DND-41 (cell line): ENCODE results near the gene CD276.

Source experiments
- ATAC-seq: fragments of 200-7000 bp; cut with Tn5 transposase; 3 replicates; pipeline ENCODE4 v1.9.1; 2021; ENCODE audit warnings: low read depth; ENCODE audit not compliant: insufficient read depth
- DNase-seq: peaks from one replicate; pipeline ENCODE4 v3.0.0-alpha.2; 2020
- H2AFZ ChIP-seq: 2 replicates; pipeline ENCODE4 v1.6.0; 2012; ENCODE audit warnings: low read depth, low read length
- H3K27ac ChIP-seq: 2 replicates; pipeline ENCODE4 v1.5.1; 2012; ENCODE audit warnings: low read length, inconsistent platforms
- H3K27me3 ChIP-seq: fragments of 200-600 bp; sonication (generic); 2 replicates; pipeline ENCODE4 v1.6.0; 2012; ENCODE audit warnings: low read length, mild to moderate bottlenecking, inconsistent platforms; ENCODE audit not compliant: insufficient read depth, poor library complexity
- H3K36me3 ChIP-seq: 2 replicates; pipeline ENCODE4 v1.5.1; 2012; ENCODE audit warnings: low read length, inconsistent platforms; ENCODE audit not compliant: insufficient read depth
- H3K4me1 ChIP-seq: 2 replicates; pipeline ENCODE4 v1.5.1; 2012; ENCODE audit warnings: mild to moderate bottlenecking, low read length; ENCODE audit not compliant: insufficient read depth
- H3K4me2 ChIP-seq: 2 replicates; pipeline ENCODE4 v1.6.0; 2012; ENCODE audit warnings: mild to moderate bottlenecking, moderate library complexity, low read length, inconsistent platforms; ENCODE audit not compliant: insufficient read depth
- H3K4me3 ChIP-seq, 2 experiments: fragments of 200-600 bp in 1 of 2; shearing (Covaris generic) in 1 of 2; 2 replicates each; pipeline ENCODE4 v1.5.1; 2012 to 2016; ENCODE audit warnings: inconsistent platforms in 2 of 2, low read length in 2 of 2, mild to moderate bottlenecking in 2 of 2, low read depth in 1 of 2, moderate library complexity in 1 of 2
- H3K79me2 ChIP-seq: 2 replicates; pipeline ENCODE4 v1.6.0; 2012; ENCODE audit warnings: low read length, inconsistent platforms; ENCODE audit not compliant: insufficient read depth
- H3K9ac ChIP-seq: 2 replicates; pipeline ENCODE4 v1.6.0; 2012; ENCODE audit warnings: low read depth, mild to moderate bottlenecking, inconsistent platforms, low read length, moderate library complexity
- H3K9me3 ChIP-seq: 2 replicates; pipeline ENCODE4 v1.5.1; 2012; ENCODE audit warnings: low read length, moderate library complexity, mild to moderate bottlenecking, inconsistent platforms; ENCODE audit not compliant: insufficient read depth, severe bottlenecking
- H4K20me1 ChIP-seq: 2 replicates; pipeline ENCODE4 v1.6.0; 2012; ENCODE audit warnings: low read length; ENCODE audit not compliant: insufficient read depth
- EZH2 ChIP-seq: IDR thresholded peaks from 3 replicates; pipeline ENCODE4 v1.6.1; 2012; ENCODE audit warnings: borderline replicate concordance, low read depth, mild to moderate bottlenecking, moderate library complexity, low read length, inconsistent platforms; ENCODE audit not compliant: severe bottlenecking
- TF ChIP-seq, protein P1 (sequence below): IDR thresholded peaks from 2 replicates; pipeline ENCODE4 v1.5.1; 2012; ENCODE audit warnings: borderline replicate concordance, low read length, moderate library complexity, mild to moderate bottlenecking; ENCODE audit not compliant: poor library complexity, severe bottlenecking; ENCODE audit errors: extremely low read depth

Gene CD276

DNA sequence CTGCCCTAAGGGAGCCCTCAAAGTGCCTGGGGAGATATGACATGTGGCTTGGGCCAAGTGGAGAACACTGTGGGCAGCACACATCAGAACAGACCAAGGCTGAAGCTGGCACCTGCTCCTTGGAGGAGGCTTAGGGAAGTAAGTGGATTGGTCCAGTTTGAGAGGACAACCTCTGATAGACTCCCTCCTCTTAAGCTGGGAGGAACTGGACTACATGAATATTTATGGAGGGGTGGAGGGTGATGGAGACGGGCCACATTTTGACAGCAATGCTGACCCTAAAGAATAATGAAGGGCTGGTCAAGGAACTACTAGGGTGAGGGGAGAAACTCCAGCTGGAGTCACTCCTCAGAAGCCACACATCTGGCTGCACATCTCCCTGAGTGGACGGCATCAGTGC lies 6.5 kb upstream of the CD276 start:
- Histone ChIP-seq H4K20me1 (no peaks in the 10 kb centered on the region; the same call in 1 of the 2 replicates), H3K4me1 (no peaks in the 10 kb centered on the region), H3K27me3 (peaks cover 2% of the 10 kb centered on the region), H3K9ac (no peak overlapping the region), H3K4me3 (no peak overlapping the region), H3K9me3 (no peaks in the 10 kb centered on the region), H3K79me2 (no peaks in the 10 kb centered on the region), H3K27ac (no peak overlapping the region), H3K4me2 (no peak overlapping the region), H2AFZ (no peak overlapping the region), H3K36me3 (no peaks in the 10 kb centered on the region)
- TF ChIP-seq, protein P1, sequence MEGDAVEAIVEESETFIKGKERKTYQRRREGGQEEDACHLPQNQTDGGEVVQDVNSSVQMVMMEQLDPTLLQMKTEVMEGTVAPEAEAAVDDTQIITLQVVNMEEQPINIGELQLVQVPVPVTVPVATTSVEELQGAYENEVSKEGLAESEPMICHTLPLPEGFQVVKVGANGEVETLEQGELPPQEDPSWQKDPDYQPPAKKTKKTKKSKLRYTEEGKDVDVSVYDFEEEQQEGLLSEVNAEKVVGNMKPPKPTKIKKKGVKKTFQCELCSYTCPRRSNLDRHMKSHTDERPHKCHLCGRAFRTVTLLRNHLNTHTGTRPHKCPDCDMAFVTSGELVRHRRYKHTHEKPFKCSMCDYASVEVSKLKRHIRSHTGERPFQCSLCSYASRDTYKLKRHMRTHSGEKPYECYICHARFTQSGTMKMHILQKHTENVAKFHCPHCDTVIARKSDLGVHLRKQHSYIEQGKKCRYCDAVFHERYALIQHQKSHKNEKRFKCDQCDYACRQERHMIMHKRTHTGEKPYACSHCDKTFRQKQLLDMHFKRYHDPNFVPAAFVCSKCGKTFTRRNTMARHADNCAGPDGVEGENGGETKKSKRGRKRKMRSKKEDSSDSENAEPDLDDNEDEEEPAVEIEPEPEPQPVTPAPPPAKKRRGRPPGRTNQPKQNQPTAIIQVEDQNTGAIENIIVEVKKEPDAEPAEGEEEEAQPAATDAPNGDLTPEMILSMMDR: no peak
- no peak for TF ChIP-seq EZH2
- no peak for ATAC-seq
- DNase-seq: no peak

DNA sequence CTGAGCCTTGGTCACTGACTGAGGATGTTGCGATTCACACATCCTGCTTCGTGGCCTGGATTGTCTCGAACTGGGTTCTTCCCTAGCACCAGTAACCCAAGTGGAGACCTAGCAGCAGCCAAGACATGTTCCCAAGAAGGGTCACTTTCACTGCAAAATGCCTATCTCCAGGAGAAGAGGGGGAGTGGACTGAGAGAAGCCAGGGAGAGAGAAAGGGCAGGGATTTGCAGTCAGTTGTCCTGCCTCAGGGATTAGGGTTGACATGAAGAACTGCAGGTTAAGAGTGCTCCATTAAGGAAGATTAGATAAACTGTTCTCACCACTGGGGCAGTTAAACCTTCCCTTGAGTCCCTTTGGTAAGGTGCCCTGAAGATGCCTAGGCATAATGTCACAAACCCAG lies 5.7 kb upstream of the CD276 start:
- no peak for ATAC-seq
- Histone ChIP-seq H3K9ac (no peak overlapping the region), H3K4me3 (no peak overlapping the region), H2AFZ (no peak overlapping the region), H3K27ac (no peak overlapping the region), H3K27me3 (no peaks in the 10 kb centered on the region), H3K9me3 (no peaks in the 10 kb centered on the region), H3K4me1 (no peaks in the 10 kb centered on the region), H3K79me2 (no peaks in the 10 kb centered on the region), H4K20me1 (no peaks in the 10 kb centered on the region; the same call in 1 of the 2 replicates), H3K36me3 (no peaks in the 10 kb centered on the region), H3K4me2 (no peak overlapping the region)
- TF ChIP-seq, protein P1: no peak
- no peak for TF ChIP-seq EZH2
- no peak for DNase-seq

DNA sequence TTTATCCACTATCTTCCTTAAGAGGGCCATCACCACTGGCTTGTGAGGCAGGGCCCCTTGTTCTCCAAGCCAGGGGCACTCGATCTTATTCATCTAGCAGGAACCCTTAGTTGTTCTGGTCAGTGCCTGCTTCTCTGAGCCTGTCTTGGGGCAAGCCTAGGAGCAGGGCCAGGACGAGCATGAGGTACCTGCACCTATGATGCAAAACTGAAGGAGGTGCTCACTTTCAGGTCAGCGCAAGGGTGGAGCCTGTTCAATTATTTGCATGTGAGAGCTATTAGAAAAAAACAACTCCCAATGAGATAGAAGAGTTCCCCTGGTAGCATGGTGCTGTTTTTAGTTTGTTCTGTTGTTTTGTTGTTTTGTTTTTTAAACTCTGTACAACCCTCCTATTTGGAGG lies 5.0 kb upstream of the CD276 start:
- Histone ChIP-seq H3K27ac (no peak overlapping the region), H3K4me2 (no peak overlapping the region), H3K4me1 (no peaks in the 10 kb centered on the region), H4K20me1 (no peaks in the 10 kb centered on the region; the same call in 1 of the 2 replicates), H3K79me2 (no peaks in the 10 kb centered on the region), H3K36me3 (no peaks in the 10 kb centered on the region), H3K27me3 (no peaks in the 10 kb centered on the region), H3K4me3 (no peak overlapping the region), H2AFZ (no peak overlapping the region), H3K9me3 (no peaks in the 10 kb centered on the region), H3K9ac (no peak overlapping the region)
- no peak for DNase-seq
- ATAC-seq: no peak
- no peak for TF ChIP-seq EZH2
- TF ChIP-seq, protein P1: no peak

DNA sequence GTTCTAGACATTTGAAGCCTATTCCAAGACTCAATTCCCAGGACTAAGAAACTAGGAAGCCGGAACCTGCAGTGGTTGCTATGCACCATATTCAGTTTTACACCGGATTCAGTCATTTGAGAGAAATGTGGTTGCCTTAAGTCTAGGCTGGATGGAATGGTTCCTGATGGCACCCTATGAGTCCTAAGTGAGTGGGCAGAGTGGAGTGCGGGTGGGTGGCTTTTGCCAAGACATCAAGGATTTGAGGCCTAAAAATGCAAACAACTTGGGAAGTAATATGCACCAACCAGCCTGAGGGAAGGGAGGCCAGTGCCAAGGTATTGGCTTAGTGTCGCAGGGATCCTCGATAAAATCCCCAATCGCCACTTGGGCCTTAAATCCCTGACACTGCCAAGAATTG lies 4.2 kb upstream of the CD276 start:
- H3K36me3 ChIP-seq: no peaks in the 10 kb centered on the region
- DNase-seq (no peak), ATAC-seq (no peak)
- H3K4me3 ChIP-seq: no peak overlapping the region
- no peaks in the 10 kb centered on the region for H3K4me1 ChIP-seq
- H2AFZ ChIP-seq: no peak overlapping the region
- H3K9me3 ChIP-seq: no peaks in the 10 kb centered on the region
- H3K4me2 ChIP-seq: no peak overlapping the region
- H3K79me2 ChIP-seq: no peaks in the 10 kb centered on the region
- TF ChIP-seq, protein P1: no peak
- TF ChIP-seq EZH2: no peak
- no peaks in the 10 kb centered on the region; the same call in 1 of the 2 replicates for H4K20me1 ChIP-seq
- no peak overlapping the region for H3K9ac ChIP-seq
- H3K27me3 ChIP-seq: no peaks in the 10 kb centered on the region
- H3K27ac ChIP-seq: no peak overlapping the region
